Calu3 (cell line): ENCODE measurements around the gene NPR3. TPM values are rescaled to one million over a fixed set of nuclear protein-coding genes. Genes with fewer than 3 reads are reported as not detected.

Experiments
- BruUV-seq: library from RNA; stranded (reverse); fragments of 400-500 nt; replicated peaks from 2 replicates; lab custom pipeline; 2021; lab: Mats Ljungman, UMichigan
- CTCF ChIA-PET: fragments of 300-600 bp; sonication (Branson Sonifier 250); formaldehyde crosslinking; loops from one replicate; lab custom pipeline; 2022; ENCODE audit warnings: antibody characterized with exemption; lab: Charles Lee
- DNase-seq: peaks from one replicate; pipeline ENCODE4 v3.0.0; 2022
- H3K27ac Mint-ChIP-seq: one replicate; pipeline ENCODE4 v1.8.0; 2022; ENCODE audit warnings: mixed read lengths; ENCODE audit not compliant: unreplicated experiment
- H3K27me3 Mint-ChIP-seq: one replicate; pipeline ENCODE4 v1.8.0; 2022; ENCODE audit warnings: mixed read lengths; ENCODE audit not compliant: unreplicated experiment
- H3K36me3 Mint-ChIP-seq: one replicate; pipeline ENCODE4 v1.8.0; 2022; ENCODE audit warnings: mild to moderate bottlenecking, moderate library complexity, mixed read lengths; ENCODE audit not compliant: insufficient read depth, unreplicated experiment
- H3K4me1 Mint-ChIP-seq: one replicate; pipeline ENCODE4 v1.8.0; 2022; ENCODE audit warnings: mild to moderate bottlenecking, low read depth, mixed read lengths; ENCODE audit not compliant: unreplicated experiment
- H3K4me3 Mint-ChIP-seq: one replicate; pipeline ENCODE4 v1.8.0; 2022; ENCODE audit warnings: mild to moderate bottlenecking, low read depth, moderate library complexity, mixed read lengths; ENCODE audit not compliant: unreplicated experiment
- H3K9me3 Mint-ChIP-seq: one replicate; pipeline ENCODE4 v1.8.0; 2022; ENCODE audit warnings: low read depth, mixed read lengths; ENCODE audit not compliant: unreplicated experiment
- intact Hi-C: fragments of 100-400 bp; cut with micrococcal nuclease; formaldehyde crosslinking; loops from one replicate; pipeline ENCODE4 v1.10.0; 2022; ENCODE audit not compliant: unreplicated experiment
- total RNA-seq: library from RNA; stranded (reverse); gene quantifications from 2 replicates; pipeline ENCODE4 v1.2.3, GENCODE V29; 2022
- TF ChIP-seq, protein P1 (sequence below): fragments of 200-600 bp; IDR thresholded peaks from one replicate; pipeline ENCODE4 v1.8.0; 2022; ENCODE audit warnings: antibody characterized with exemption; ENCODE audit not compliant: unreplicated experiment

NPR3 gene
- total RNA-seq, 1 experiment from 2014 or later, result 0.19 TPM

DNA sequence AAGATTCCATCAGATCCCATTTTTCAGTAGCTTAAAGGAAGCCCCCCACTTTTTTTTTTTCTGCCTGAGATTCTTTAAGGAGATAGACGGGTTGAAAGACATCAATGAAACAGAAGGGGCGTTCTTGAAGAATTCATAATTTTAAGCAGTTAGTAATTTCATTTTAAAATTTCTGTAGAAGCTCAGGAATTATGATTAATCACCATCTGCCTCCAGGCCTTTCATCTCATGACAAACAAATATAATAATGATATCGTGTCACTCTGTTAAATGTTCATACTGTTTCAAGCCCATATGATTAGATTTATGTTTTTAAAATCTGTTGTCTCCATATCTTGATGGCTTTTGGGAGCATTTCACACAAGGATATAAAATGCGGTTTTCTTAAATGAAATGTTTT lies 75.2 kb downstream of the NPR3 start:
- no peaks in the 10 kb centered on the region for H3K9me3 Mint-ChIP-seq
- H3K4me1 Mint-ChIP-seq, result peaks cover 8% of the 10 kb centered on the region
- no peak for DNase-seq
- CTCF ChIA-PET, result no interaction called here
- intact Hi-C loops, result loop anchor here (5.0 kb wide), 1 partner anchor 79 kb away; no protein-coding TSS in a partner anchor
- no peaks in the 10 kb centered on the region for H3K36me3 Mint-ChIP-seq
- no TSS peak for BruUV-seq
- TF ChIP-seq, protein P1, sequence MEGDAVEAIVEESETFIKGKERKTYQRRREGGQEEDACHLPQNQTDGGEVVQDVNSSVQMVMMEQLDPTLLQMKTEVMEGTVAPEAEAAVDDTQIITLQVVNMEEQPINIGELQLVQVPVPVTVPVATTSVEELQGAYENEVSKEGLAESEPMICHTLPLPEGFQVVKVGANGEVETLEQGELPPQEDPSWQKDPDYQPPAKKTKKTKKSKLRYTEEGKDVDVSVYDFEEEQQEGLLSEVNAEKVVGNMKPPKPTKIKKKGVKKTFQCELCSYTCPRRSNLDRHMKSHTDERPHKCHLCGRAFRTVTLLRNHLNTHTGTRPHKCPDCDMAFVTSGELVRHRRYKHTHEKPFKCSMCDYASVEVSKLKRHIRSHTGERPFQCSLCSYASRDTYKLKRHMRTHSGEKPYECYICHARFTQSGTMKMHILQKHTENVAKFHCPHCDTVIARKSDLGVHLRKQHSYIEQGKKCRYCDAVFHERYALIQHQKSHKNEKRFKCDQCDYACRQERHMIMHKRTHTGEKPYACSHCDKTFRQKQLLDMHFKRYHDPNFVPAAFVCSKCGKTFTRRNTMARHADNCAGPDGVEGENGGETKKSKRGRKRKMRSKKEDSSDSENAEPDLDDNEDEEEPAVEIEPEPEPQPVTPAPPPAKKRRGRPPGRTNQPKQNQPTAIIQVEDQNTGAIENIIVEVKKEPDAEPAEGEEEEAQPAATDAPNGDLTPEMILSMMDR, result no peak
- peaks cover 38% of the 10 kb centered on the region for H3K27me3 Mint-ChIP-seq
- no peak overlapping the region for H3K4me3 Mint-ChIP-seq
- no peak overlapping the region for H3K27ac Mint-ChIP-seq

- peaks cover 6% of the 10 kb centered on the region for H3K4me1 Mint-ChIP-seq
- TF ChIP-seq, protein P1, result no peak
- H3K27ac Mint-ChIP-seq, result no peak overlapping the region
- no peaks in the 10 kb centered on the region for H3K9me3 Mint-ChIP-seq
- intact Hi-C loops, result no loop called here
- CTCF ChIA-PET, result interaction anchor here (0.8 kb wide), 1 partner anchor 16 kb away, joined by 3 read pairs; no protein-coding TSS in a partner anchor
- H3K4me3 Mint-ChIP-seq, result no peak overlapping the region
- no peaks in the 10 kb centered on the region for H3K36me3 Mint-ChIP-seq
- H3K27me3 Mint-ChIP-seq, result peaks cover 22% of the 10 kb centered on the region
- DNase-seq, result no peak
- BruUV-seq, result no TSS peak
Observed at GRCh38 chr5:32790411-32790951, 79.4 kb downstream of the NPR3 start.

DNA sequence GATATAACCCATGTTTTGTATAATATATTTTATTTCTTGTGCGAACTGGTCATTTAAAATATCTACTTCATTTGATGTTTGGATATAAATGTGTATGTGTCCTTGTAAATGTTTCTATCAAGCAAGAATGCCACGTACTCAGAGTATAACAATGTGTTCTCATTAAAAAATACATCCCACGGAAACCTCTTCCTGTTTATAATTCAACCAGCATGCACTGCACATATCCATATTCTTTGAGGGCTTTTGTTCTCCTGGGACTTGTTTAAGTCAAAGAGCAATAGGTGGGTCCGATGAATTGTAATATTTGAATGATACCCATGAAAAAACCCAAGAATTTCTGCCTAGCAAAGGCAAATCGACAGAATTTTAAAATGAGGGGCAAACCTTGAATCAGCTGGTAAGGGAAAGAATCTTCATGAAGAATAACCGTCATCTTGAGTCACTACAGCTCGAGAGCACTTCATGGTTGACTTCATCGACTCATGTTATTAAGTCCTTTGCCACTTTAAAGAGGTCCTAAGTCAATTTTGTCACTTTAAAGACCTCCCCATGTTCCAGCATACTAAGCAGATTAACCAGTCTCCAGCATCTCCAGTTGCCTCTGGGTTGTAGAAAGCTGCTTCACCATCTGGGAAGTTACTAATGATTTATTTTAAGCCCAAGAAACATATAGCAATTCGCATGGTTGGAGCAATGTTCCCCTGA lies 80.6 kb downstream of the NPR3 start:
- Mint-ChIP-seq H3K27me3 (peaks cover 32% of the 10 kb centered on the region), H3K4me1 (no peaks in the 10 kb centered on the region), H3K4me3 (no peak overlapping the region), H3K27ac (no peak overlapping the region), H3K9me3 (no peaks in the 10 kb centered on the region), H3K36me3 (no peaks in the 10 kb centered on the region)
- no TSS peak for BruUV-seq
- CTCF ChIA-PET, result no interaction called here
- TF ChIP-seq, protein P1, result no peak
- no peak for DNase-seq
- intact Hi-C loops, result no loop called here

GRCh38 chr5:32794086-32794485 lies 83.0 kb downstream of the NPR3 start:
- no TSS peak for BruUV-seq

More at GRCh38 chr5:32794086-32794485, 83.0 kb downstream of the NPR3 start:
- TF ChIP-seq, protein P1, result no peak
- DNase-seq, result peak; percentile 18
- CTCF ChIA-PET, result no interaction called here
- Mint-ChIP-seq H3K4me1 (no peaks in the 10 kb centered on the region), H3K4me3 (no peak overlapping the region), H3K9me3 (no peaks in the 10 kb centered on the region), H3K27ac (no peak overlapping the region), H3K27me3 (peaks cover 34% of the 10 kb centered on the region), H3K36me3 (no peaks in the 10 kb centered on the region)
- intact Hi-C loops, result no loop called here
